SK-N-SH (cell line): ENCODE data around the gene IFNGR1. TPM values are rescaled to one million over a fixed set of nuclear protein-coding genes. Genes with fewer than 3 reads are reported as not detected.

Experiments
- CTCF ChIA-PET: fragments of 300-600, 350-600 bp; formaldehyde crosslinking; extraction: SDS; loops from one replicate; lab custom pipeline; 2021; lab: Yijun Ruan, JAX
- POLR2A ChIA-PET: fragments of 350-600 bp; sonication (Branson Sonifier 250); formaldehyde crosslinking; extraction: SDS; loops from one replicate; lab custom pipeline; 2020; ENCODE audit warnings: antibody characterized with exemption, inconsistent platforms; lab: Yijun Ruan, JAX
- DNase-seq: peaks from one replicate; pipeline ENCODE4 v3.0.0; 2012
- H2AFZ ChIP-seq: fragments of 200-600 bp; sonication (generic); 2 replicates; pipeline ENCODE4 v1.8.1; 2016; ENCODE audit warnings: antibody characterized with exemption, mild to moderate bottlenecking, low read depth
- H3F3A ChIP-seq: fragments of 200-600 bp; sonication (generic); replicated peaks from 2 replicates; pipeline ENCODE3; 2016; ENCODE audit warnings: antibody characterized with exemption, mild to moderate bottlenecking; ENCODE audit not compliant: insufficient read depth
- H3K27ac ChIP-seq, 2 experiments: fragments of 200-500 bp in 1 of 2; fragments of 200-600 bp in 1 of 2; sonication (Bioruptor generic) in 1 of 2; sonication (generic), shearing (Covaris generic) in 1 of 2; 2 replicates each; pipeline versions ENCODE4 v1.5.1 to v1.6.1; 2014 to 2016; ENCODE audit warnings: low read depth in 2 of 2, inconsistent platforms in 1 of 2, low read length in 1 of 2, mild to moderate bottlenecking in 1 of 2, mixed read lengths in 1 of 2
- H3K27me3 ChIP-seq: fragments of 200-600 bp; sonication (generic), shearing (Covaris generic); 2 replicates; pipeline ENCODE4 v1.6.1; 2016; ENCODE audit warnings: mixed run types; ENCODE audit not compliant: insufficient read depth
- H3K36me3 ChIP-seq, 2 experiments: fragments of 200-500 bp in 1 of 2; fragments of 200-600 bp in 1 of 2; sonication (Bioruptor generic) in 1 of 2; sonication (generic) in 1 of 2; replicated peaks in 1 of 2; 2 replicates each; pipeline versions ENCODE3 to v1.5.1; 2014 to 2016; ENCODE audit warnings: low read length in 1 of 2, mild to moderate bottlenecking in 1 of 2; ENCODE audit not compliant: insufficient read depth in 2 of 2, control insufficient read depth in 1 of 2
- H3K4me1 ChIP-seq, 2 experiments: fragments of 200-500 bp in 1 of 2; fragments of 200-600 bp in 1 of 2; sonication (Bioruptor generic) in 1 of 2; sonication (generic), shearing (Covaris generic) in 1 of 2; 2 replicates each; pipeline versions ENCODE4 v1.5.1 to v1.6.1; 2014 to 2016; ENCODE audit warnings: low read depth in 1 of 2, low read length in 1 of 2, mixed run types in 1 of 2; ENCODE audit not compliant: insufficient read depth in 2 of 2, control insufficient read depth in 1 of 2
- H3K4me2 ChIP-seq: fragments of 200-600 bp; sonication (generic), shearing (Covaris generic); 2 replicates; pipeline ENCODE4 v1.6.1; 2017; ENCODE audit warnings: mixed run types
- H3K4me3 ChIP-seq, 2 experiments: fragments of 200-500 bp in 1 of 2; fragments of 200-600 bp in 1 of 2; sonication (Bioruptor generic) in 1 of 2; sonication (generic), shearing (Covaris generic) in 1 of 2; 2 replicates each; pipeline versions ENCODE4 v1.5.1 to v1.8.1; 2014 to 2016; ENCODE audit warnings: low read depth in 2 of 2, inconsistent platforms in 1 of 2, low read length in 1 of 2, mild to moderate bottlenecking in 1 of 2, mixed read lengths in 1 of 2, moderate library complexity in 1 of 2
- H3K79me2 ChIP-seq: fragments of 200-600 bp; sonication (generic); 2 replicates; pipeline ENCODE4 v1.8.1; 2017; ENCODE audit warnings: mild to moderate bottlenecking; ENCODE audit not compliant: insufficient read depth
- H3K9ac ChIP-seq: fragments of 200-600 bp; sonication (generic); 2 replicates; pipeline ENCODE4 v1.6.1; 2017; ENCODE audit warnings: mixed run types
- H3K9me2 ChIP-seq: fragments of 200-600 bp; sonication (generic); 2 replicates; pipeline ENCODE4 v1.6.1; 2017; ENCODE audit warnings: mixed run types
- H3K9me3 ChIP-seq: fragments of 200-600 bp; sonication (generic); 2 replicates; pipeline ENCODE4 v1.6.1; 2017; ENCODE audit warnings: mixed run types, mild to moderate bottlenecking, moderate library complexity
- H4K20me1 ChIP-seq: fragments of 200-600 bp; sonication (generic); 2 replicates; pipeline ENCODE4 v1.6.1; 2017; ENCODE audit warnings: mild to moderate bottlenecking, mixed run types; ENCODE audit not compliant: insufficient read depth
- FOSL2 ChIP-seq: IDR thresholded peaks from 2 replicates; pipeline ENCODE4 v1.4.0; 2012; ENCODE audit warnings: low read depth, mild to moderate bottlenecking, moderate library complexity, borderline replicate concordance
- GATA2 ChIP-seq: sonication (generic); formaldehyde crosslinking; IDR thresholded peaks from 2 replicates; pipeline ENCODE4 v1.5.0; 2020; ENCODE audit warnings: mild to moderate bottlenecking, missing genetic modification reagents
- JUND ChIP-seq: IDR thresholded peaks from 2 replicates; pipeline ENCODE4 v1.4.0; 2012
- MEF2A ChIP-seq: IDR thresholded peaks from 2 replicates; pipeline ENCODE4 v1.4.0; 2012; ENCODE audit warnings: low read depth, borderline replicate concordance
- MXI1 ChIP-seq: IDR thresholded peaks from 2 replicates; pipeline ENCODE4 v1.6.1; 2012; ENCODE audit warnings: mild to moderate bottlenecking, low read depth, low read length, improper control_type of control experiment
- NFIC ChIP-seq: IDR thresholded peaks from 2 replicates; pipeline ENCODE4 v1.4.0; 2012; ENCODE audit warnings: borderline replicate concordance
- NRF1 ChIP-seq: IDR thresholded peaks from 2 replicates; pipeline ENCODE4 v1.6.1; 2012; ENCODE audit warnings: low read depth, mild to moderate bottlenecking, low read length
- POLR2AphosphoS5 ChIP-seq: IDR thresholded peaks from 2 replicates; pipeline ENCODE4 v1.6.1; 2012; ENCODE audit warnings: low read depth, low read length
- RCOR1 ChIP-seq: fragments of 150-350 bp; IDR thresholded peaks from 2 replicates; pipeline ENCODE4 v1.6.1; 2017; ENCODE audit warnings: antibody characterized with exemption, low read length
- REST ChIP-seq: IDR thresholded peaks from 2 replicates; pipeline ENCODE4 v1.6.1; 2012; ENCODE audit warnings: mild to moderate bottlenecking, low read depth, low read length, moderate library complexity
- RXRA ChIP-seq: IDR thresholded peaks from 2 replicates; pipeline ENCODE4 v1.4.0; 2012; ENCODE audit warnings: low read depth, mild to moderate bottlenecking, borderline replicate concordance
- SIN3A ChIP-seq: IDR thresholded peaks from 2 replicates; pipeline ENCODE4 v1.6.1; 2012; ENCODE audit warnings: low read depth, mild to moderate bottlenecking, low read length, moderate library complexity, borderline replicate concordance
- SMC3 ChIP-seq: IDR thresholded peaks from 2 replicates; pipeline ENCODE4 v1.6.1; 2012; ENCODE audit warnings: low read depth, low read length, improper control_type of control experiment
- TAF1 ChIP-seq: IDR thresholded peaks from 2 replicates; pipeline ENCODE4 v1.6.1; 2012; ENCODE audit warnings: low read depth, mild to moderate bottlenecking, low read length, moderate library complexity, borderline replicate concordance
- TCF12 ChIP-seq: IDR thresholded peaks from 2 replicates; pipeline ENCODE4 v1.4.0; 2012
- TEAD4 ChIP-seq: IDR thresholded peaks from 2 replicates; pipeline ENCODE4 v1.4.0; 2012; ENCODE audit warnings: mild to moderate bottlenecking, borderline replicate concordance; ENCODE audit not compliant: insufficient read depth
- USF2 ChIP-seq: fragments of 150-350 bp; IDR thresholded peaks from 2 replicates; pipeline ENCODE4 v1.6.1; 2017; ENCODE audit warnings: antibody characterized with exemption, low read length, low read depth, borderline replicate concordance
- ZBTB33 ChIP-seq: IDR thresholded peaks from 2 replicates; pipeline ENCODE4 v1.4.0; 2012; ENCODE audit warnings: low read depth, borderline replicate concordance
- WGBS: methylation state at CpG from one replicate; pipeline ENCODE4 v1.1.6; 2017; ENCODE audit warnings: low lambda C conversion rate; 5-methylcytosine and 5-hydroxymethylcytosine counted together
- polyA plus RNA-seq, 3 experiments: library from polyadenylated mRNA; depleted of rRNA; stranded (reverse); fragments of >200 nt; gene quantifications; 2 replicates each; pipeline ENCODE4 v1.2.3, GENCODE V29; 2012

The IFNGR1 gene
- polyA plus RNA-seq, 1 of the 3 experiments (the other 2 are of a cell fraction), result 11.5 TPM

GRCh38 chr6:137248702-137249101 lies 29.5 kb upstream of the IFNGR1 start (continued):
- TF ChIP-seq RXRA (no peak), TEAD4 (no peak), REST (no peak), FOSL2 (no peak), JUND (no peak), TCF12 (no peak), NFIC (no peak), TAF1 (no peak)

GRCh38 chr6:137247724-137248123 lies 28.5 kb upstream of the IFNGR1 start:
- H3K4me3 ChIP-seq, result no peak overlapping the region
- no peaks in the 10 kb centered on the region for H4K20me1 ChIP-seq
- no peaks in the 10 kb centered on the region for H3K27me3 ChIP-seq
- H3K4me1 ChIP-seq, result no peaks in the 10 kb centered on the region
- no peak overlapping the region for H3K27ac ChIP-seq
- no peaks in the 10 kb centered on the region for H3K36me3 ChIP-seq
- DNase-seq, result no peak
- no peaks in the 10 kb centered on the region for H3K79me2 ChIP-seq
- no peak overlapping the region for H3K9ac ChIP-seq
- CTCF ChIA-PET, result interaction anchor here (1.7 kb wide), 1 partner anchor 24 kb away, joined by 8 read pairs; no protein-coding TSS in a partner anchor
- POLR2A ChIA-PET, result no interaction called here
- H3K9me2 ChIP-seq, result no peaks in the 10 kb centered on the region
- H2AFZ ChIP-seq, result no peak overlapping the region
- no peaks in the 10 kb centered on the region for H3F3A ChIP-seq
- TF ChIP-seq POLR2AphosphoS5, result no peak
- TF ChIP-seq MEF2A, result no peak
- TF ChIP-seq NRF1, result no peak
- no peak for TF ChIP-seq SIN3A
- no peak for TF ChIP-seq JUND
- H3K4me2 ChIP-seq, result no peak overlapping the region
- H3K9me3 ChIP-seq, result no peaks in the 10 kb centered on the region

- ChIA-PET CTCF (interaction anchor here (1.7 kb wide), 1 partner anchor 25 kb away, joined by 8 read pairs; no protein-coding TSS in a partner anchor), POLR2A (no interaction called here)
- no peak overlapping the region for H2AFZ ChIP-seq
- WGBS, result 24% methylated on average over 1 of the region's 1 CpG
- no peaks in the 10 kb centered on the region for H4K20me1 ChIP-seq
- H3K79me2 ChIP-seq, result no peaks in the 10 kb centered on the region
- no peaks in the 10 kb centered on the region for H3K9me2 ChIP-seq
- TF ChIP-seq TCF12 (no peak), SMC3 (no peak), USF2 (no peak), JUND (no peak), RCOR1 (no peak), NFIC (no peak), GATA2 (CRISPR knock-in tag) (no peak), MXI1 (no peak), RXRA (no peak), ZBTB33 (no peak)
- no peaks in the 10 kb centered on the region for H3K4me1 ChIP-seq
- H3K9me3 ChIP-seq, result no peaks in the 10 kb centered on the region
- H3K4me2 ChIP-seq, result no peak overlapping the region
- no peaks in the 10 kb centered on the region for H3K27me3 ChIP-seq
- DNase-seq, result no peak
- H3F3A ChIP-seq, result no peaks in the 10 kb centered on the region
- H3K9ac ChIP-seq, result no peak overlapping the region
- no peak overlapping the region for H3K27ac ChIP-seq
- H3K4me3 ChIP-seq, result no peak overlapping the region
- H3K36me3 ChIP-seq, result no peaks in the 10 kb centered on the region
These were observed 27.6 kb upstream of the IFNGR1 start for GRCh38 chr6:137246791-137247202.
